GM23338 (cell line): Measurements from ENCODE around the gene METTL24. TPM values are rescaled to one million over a fixed set of nuclear protein-coding genes. Genes with fewer than 3 reads are reported as not detected.

Source experiments
- ATAC-seq: fragments of 200-7000 bp; cut with Tn5 transposase; 3 replicates; pipeline ENCODE4 v1.9.1; 2020
- DNase-seq: peaks from one replicate; pipeline ENCODE4 v3.0.0-alpha.2; 2015; ENCODE audit warnings: low spot score
- H2AFZ ChIP-seq: fragments of 200-600 bp; sonication (generic); 2 replicates; pipeline ENCODE4 v1.8.0; 2016; ENCODE audit warnings: antibody characterized with exemption, mild to moderate bottlenecking, moderate library complexity
- H3F3A ChIP-seq: fragments of 200-600 bp; sonication (generic); replicated peaks from 2 replicates; pipeline ENCODE4 v1.8.0; 2017; ENCODE audit warnings: antibody characterized with exemption, mixed run types, low read depth
- H3K27ac ChIP-seq: fragments of 200-600 bp; sonication (generic); 2 replicates; pipeline ENCODE4 v1.6.1; 2016; ENCODE audit warnings: low read depth
- H3K27me3 ChIP-seq: fragments of 200-600 bp; sonication (generic); 2 replicates; pipeline ENCODE4 v1.8.0; 2016; ENCODE audit warnings: mild to moderate bottlenecking, mixed run types, moderate library complexity; ENCODE audit not compliant: insufficient read depth
- H3K36me3 ChIP-seq: fragments of 200-600 bp; sonication (generic); 2 replicates; pipeline ENCODE4 v1.8.0; 2016; ENCODE audit warnings: mild to moderate bottlenecking; ENCODE audit not compliant: insufficient read depth
- H3K4me1 ChIP-seq: fragments of 200-600 bp; sonication (generic); 2 replicates; pipeline ENCODE4 v1.8.0; 2016; ENCODE audit warnings: mild to moderate bottlenecking, moderate library complexity; ENCODE audit not compliant: insufficient read depth
- H3K4me2 ChIP-seq: fragments of 200-600 bp; sonication (generic); 2 replicates; pipeline ENCODE4 v1.7.1; 2017; ENCODE audit warnings: mixed run types
- H3K4me3 ChIP-seq: fragments of 200-600 bp; sonication (generic); 2 replicates; pipeline ENCODE4 v1.6.1; 2016; ENCODE audit warnings: mixed run types
- H3K79me2 ChIP-seq: fragments of 200-600 bp; sonication (generic); replicated peaks from 2 replicates; pipeline ENCODE4 v1.8.0; 2017; ENCODE audit warnings: mild to moderate bottlenecking; ENCODE audit not compliant: insufficient read depth
- H3K9me2 ChIP-seq: fragments of 200-600 bp; sonication (generic); 2 replicates; pipeline ENCODE4 v1.8.0; 2017; ENCODE audit not compliant: insufficient read depth
- H4K20me1 ChIP-seq: fragments of 200-600 bp; sonication (generic); replicated peaks from 2 replicates; pipeline ENCODE4 v1.8.0; 2017; ENCODE audit warnings: mild to moderate bottlenecking; ENCODE audit not compliant: insufficient read depth
- H3K27ac Mint-ChIP-seq: 2 replicates; pipeline ENCODE4 v1.8.0; 2020; ENCODE audit warnings: inconsistent platforms, mild to moderate bottlenecking, moderate library complexity, mixed read lengths
- H3K27me3 Mint-ChIP-seq: 3 replicates; pipeline ENCODE4 v1.8.0; 2022; ENCODE audit warnings: low read depth, mild to moderate bottlenecking, moderate library complexity, mixed read lengths, inconsistent platforms; ENCODE audit not compliant: insufficient read depth, poor library complexity
- H3K36me3 Mint-ChIP-seq: 3 replicates; pipeline ENCODE4 v1.8.0; 2021; ENCODE audit warnings: low read depth, mild to moderate bottlenecking, inconsistent platforms, moderate library complexity, mixed read lengths
- H3K4me1 Mint-ChIP-seq: 3 replicates; pipeline ENCODE4 v1.8.0; 2020; ENCODE audit warnings: mild to moderate bottlenecking, inconsistent platforms, mixed read lengths
- H3K4me3 Mint-ChIP-seq: 3 replicates; pipeline ENCODE4 v1.8.0; 2021; ENCODE audit warnings: moderate library complexity, mild to moderate bottlenecking, inconsistent platforms, mixed read lengths
- H3K9me3 Mint-ChIP-seq: 3 replicates; pipeline ENCODE4 v1.8.0; 2020; ENCODE audit warnings: moderate library complexity, mild to moderate bottlenecking, inconsistent platforms, mixed read lengths
- CREB1 ChIP-seq: fragments of 250-450 bp; sonication (Bioruptor Pico); IDR thresholded peaks from 2 replicates; pipeline ENCODE4 v1.5.0; 2020; ENCODE audit warnings: low read depth, mild to moderate bottlenecking, moderate library complexity
- EZH2 ChIP-seq: fragments of 200-600 bp; sonication (generic); IDR thresholded peaks from one replicate; pipeline ENCODE4 v1.8.0; 2017; ENCODE audit warnings: antibody characterized with exemption, mild to moderate bottlenecking, low read depth; ENCODE audit not compliant: unreplicated experiment
- EZH2phosphoT487 ChIP-seq: fragments of 200-600 bp; sonication (generic); IDR thresholded peaks from one replicate; pipeline ENCODE4 v1.8.1; 2018; ENCODE audit warnings: antibody characterized with exemption; ENCODE audit not compliant: unreplicated experiment
- JUNB ChIP-seq: IDR thresholded peaks from one replicate; pipeline ENCODE4 v1.6.1; 2016; ENCODE audit warnings: antibody characterized with exemption; ENCODE audit not compliant: unreplicated experiment
- NANOG ChIP-seq: IDR thresholded peaks from 2 replicates; pipeline ENCODE4 v1.6.1; 2016; ENCODE audit warnings: antibody characterized with exemption, borderline replicate concordance
- POLR2AphosphoS5 ChIP-seq: IDR thresholded peaks from 2 replicates; pipeline ENCODE4 v1.6.1; 2016; ENCODE audit warnings: antibody characterized with exemption, low read depth
- STAT1 ChIP-seq: IDR thresholded peaks from one replicate; pipeline ENCODE4 v1.6.1; 2016; ENCODE audit warnings: antibody characterized with exemption; ENCODE audit not compliant: unreplicated experiment
- ZNF114 ChIP-seq: fragments of 250-450 bp; sonication (Bioruptor Pico); IDR thresholded peaks from 2 replicates; pipeline ENCODE4 v1.5.0; 2020; ENCODE audit warnings: mild to moderate bottlenecking, moderate library complexity
- ZNF331 ChIP-seq: fragments of 250-450 bp; sonication (Bioruptor Pico); IDR thresholded peaks from 2 replicates; pipeline ENCODE4 v1.5.0; 2020; ENCODE audit warnings: low read depth, mild to moderate bottlenecking, moderate library complexity
- polyA plus RNA-seq: library from polyadenylated mRNA; unstranded; fragments of >200 nt; fragmentation: Nextera tagmentation; extraction: Ambion mirVana; gene quantifications from 2 replicates; pipeline ENCODE4 v1.2.1, GENCODE V29; 2016
- total RNA-seq: library from RNA; depleted of rRNA; stranded (reverse); fragments of >200 nt; shearing (Covaris generic); gene quantifications from 2 replicates; pipeline ENCODE4 v1.2.3, GENCODE V29; 2014
- TF ChIP-seq, protein P1 (sequence below): IDR thresholded peaks from one replicate; pipeline ENCODE4 v1.6.1; 2018; ENCODE audit warnings: antibody characterized with exemption; ENCODE audit not compliant: unreplicated experiment
- TF ChIP-seq, protein P2 (sequence below): fragments of 250-450 bp; sonication (Bioruptor Pico); IDR thresholded peaks from 2 replicates; pipeline ENCODE4 v1.5.0; 2020; ENCODE audit warnings: mild to moderate bottlenecking, moderate library complexity

Gene METTL24
- total and polyA plus RNA-seq, 2 experiments from 2014 or later = 0.35 TPM; not detected in 1

DNA sequence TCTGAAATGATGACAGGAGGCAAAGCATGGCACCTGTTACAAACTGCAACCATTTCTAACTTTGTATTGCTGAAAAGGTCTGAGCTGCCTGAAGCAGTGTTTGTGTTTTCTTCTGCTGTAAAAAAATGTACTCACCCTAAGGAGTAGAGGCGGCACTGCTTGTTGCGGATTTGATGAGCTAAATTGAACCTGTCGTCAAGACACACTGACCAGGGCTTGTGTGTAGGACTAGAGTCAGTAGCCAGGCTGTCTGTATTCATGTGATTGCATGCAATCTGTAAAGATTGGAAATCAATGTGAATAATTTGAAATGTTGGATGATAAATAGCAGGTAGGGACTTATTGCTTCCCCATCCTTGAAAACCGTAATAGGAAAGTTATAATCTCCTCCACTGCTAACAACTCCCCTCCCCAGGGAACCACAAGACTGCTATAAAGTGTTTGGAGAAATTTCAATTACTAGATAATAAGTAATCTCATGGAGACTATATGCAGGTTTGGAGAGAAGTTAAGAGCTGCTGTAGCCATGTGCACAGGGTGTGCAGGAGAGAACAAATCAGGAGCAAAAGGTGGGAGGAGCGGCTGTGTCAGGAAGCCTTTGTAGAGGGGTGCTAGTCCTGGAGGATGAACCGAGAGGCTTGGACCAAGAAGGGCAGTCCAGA is 42.8 kb downstream of the METTL24 start (continued):
- TF ChIP-seq, protein P1, sequence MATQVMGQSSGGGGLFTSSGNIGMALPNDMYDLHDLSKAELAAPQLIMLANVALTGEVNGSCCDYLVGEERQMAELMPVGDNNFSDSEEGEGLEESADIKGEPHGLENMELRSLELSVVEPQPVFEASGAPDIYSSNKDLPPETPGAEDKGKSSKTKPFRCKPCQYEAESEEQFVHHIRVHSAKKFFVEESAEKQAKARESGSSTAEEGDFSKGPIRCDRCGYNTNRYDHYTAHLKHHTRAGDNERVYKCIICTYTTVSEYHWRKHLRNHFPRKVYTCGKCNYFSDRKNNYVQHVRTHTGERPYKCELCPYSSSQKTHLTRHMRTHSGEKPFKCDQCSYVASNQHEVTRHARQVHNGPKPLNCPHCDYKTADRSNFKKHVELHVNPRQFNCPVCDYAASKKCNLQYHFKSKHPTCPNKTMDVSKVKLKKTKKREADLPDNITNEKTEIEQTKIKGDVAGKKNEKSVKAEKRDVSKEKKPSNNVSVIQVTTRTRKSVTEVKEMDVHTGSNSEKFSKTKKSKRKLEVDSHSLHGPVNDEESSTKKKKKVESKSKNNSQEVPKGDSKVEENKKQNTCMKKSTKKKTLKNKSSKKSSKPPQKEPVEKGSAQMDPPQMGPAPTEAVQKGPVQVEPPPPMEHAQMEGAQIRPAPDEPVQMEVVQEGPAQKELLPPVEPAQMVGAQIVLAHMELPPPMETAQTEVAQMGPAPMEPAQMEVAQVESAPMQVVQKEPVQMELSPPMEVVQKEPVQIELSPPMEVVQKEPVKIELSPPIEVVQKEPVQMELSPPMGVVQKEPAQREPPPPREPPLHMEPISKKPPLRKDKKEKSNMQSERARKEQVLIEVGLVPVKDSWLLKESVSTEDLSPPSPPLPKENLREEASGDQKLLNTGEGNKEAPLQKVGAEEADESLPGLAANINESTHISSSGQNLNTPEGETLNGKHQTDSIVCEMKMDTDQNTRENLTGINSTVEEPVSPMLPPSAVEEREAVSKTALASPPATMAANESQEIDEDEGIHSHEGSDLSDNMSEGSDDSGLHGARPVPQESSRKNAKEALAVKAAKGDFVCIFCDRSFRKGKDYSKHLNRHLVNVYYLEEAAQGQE = no peak
- no peak for TF ChIP-seq STAT1
- no peak for TF ChIP-seq POLR2AphosphoS5

DNA sequence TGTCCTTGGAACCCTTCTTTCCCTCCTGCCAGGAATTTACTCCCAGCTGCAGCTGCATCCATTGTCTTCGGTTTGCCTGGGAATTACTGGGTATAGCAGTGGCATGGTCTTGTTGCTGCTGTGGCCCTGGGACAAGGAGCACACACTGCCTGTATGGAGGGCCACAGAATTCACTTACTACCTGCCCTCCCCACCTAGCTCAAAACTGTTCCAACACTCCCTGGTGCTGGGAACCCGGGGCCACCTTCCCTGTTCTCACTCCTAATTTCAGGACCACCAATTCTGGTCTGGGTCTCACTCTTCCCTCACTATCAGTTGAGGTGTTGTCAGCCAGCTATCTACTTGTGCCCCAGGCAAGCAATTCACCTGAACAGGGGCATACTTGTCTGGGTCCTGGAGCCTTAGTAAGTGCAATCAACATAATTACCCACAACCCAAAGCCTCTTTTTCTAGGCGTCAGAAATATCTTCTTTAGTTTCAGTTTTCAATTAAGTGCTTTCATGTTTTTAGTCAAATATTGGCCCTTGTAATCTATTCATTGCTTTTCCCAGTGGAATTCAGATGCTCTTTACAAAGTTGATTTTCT is 47.2 kb downstream of the METTL24 start:
- Histone ChIP-seq H3K4me1 (no peaks in the 10 kb centered on the region), H4K20me1 (no peaks in the 10 kb centered on the region), H3K4me2 (no peak overlapping the region), H3K27me3 (no peaks in the 10 kb centered on the region), H3K36me3 (no peaks in the 10 kb centered on the region), H2AFZ (no peak overlapping the region), H3F3A (no peaks in the 10 kb centered on the region), H3K79me2 (no peaks in the 10 kb centered on the region), H3K9me2 (no peaks in the 10 kb centered on the region), H3K4me3 (no peak overlapping the region), H3K27ac (no peak overlapping the region)
- no peak for TF ChIP-seq ZNF331
- TF ChIP-seq JUNB = no peak
- TF ChIP-seq, protein P2, sequence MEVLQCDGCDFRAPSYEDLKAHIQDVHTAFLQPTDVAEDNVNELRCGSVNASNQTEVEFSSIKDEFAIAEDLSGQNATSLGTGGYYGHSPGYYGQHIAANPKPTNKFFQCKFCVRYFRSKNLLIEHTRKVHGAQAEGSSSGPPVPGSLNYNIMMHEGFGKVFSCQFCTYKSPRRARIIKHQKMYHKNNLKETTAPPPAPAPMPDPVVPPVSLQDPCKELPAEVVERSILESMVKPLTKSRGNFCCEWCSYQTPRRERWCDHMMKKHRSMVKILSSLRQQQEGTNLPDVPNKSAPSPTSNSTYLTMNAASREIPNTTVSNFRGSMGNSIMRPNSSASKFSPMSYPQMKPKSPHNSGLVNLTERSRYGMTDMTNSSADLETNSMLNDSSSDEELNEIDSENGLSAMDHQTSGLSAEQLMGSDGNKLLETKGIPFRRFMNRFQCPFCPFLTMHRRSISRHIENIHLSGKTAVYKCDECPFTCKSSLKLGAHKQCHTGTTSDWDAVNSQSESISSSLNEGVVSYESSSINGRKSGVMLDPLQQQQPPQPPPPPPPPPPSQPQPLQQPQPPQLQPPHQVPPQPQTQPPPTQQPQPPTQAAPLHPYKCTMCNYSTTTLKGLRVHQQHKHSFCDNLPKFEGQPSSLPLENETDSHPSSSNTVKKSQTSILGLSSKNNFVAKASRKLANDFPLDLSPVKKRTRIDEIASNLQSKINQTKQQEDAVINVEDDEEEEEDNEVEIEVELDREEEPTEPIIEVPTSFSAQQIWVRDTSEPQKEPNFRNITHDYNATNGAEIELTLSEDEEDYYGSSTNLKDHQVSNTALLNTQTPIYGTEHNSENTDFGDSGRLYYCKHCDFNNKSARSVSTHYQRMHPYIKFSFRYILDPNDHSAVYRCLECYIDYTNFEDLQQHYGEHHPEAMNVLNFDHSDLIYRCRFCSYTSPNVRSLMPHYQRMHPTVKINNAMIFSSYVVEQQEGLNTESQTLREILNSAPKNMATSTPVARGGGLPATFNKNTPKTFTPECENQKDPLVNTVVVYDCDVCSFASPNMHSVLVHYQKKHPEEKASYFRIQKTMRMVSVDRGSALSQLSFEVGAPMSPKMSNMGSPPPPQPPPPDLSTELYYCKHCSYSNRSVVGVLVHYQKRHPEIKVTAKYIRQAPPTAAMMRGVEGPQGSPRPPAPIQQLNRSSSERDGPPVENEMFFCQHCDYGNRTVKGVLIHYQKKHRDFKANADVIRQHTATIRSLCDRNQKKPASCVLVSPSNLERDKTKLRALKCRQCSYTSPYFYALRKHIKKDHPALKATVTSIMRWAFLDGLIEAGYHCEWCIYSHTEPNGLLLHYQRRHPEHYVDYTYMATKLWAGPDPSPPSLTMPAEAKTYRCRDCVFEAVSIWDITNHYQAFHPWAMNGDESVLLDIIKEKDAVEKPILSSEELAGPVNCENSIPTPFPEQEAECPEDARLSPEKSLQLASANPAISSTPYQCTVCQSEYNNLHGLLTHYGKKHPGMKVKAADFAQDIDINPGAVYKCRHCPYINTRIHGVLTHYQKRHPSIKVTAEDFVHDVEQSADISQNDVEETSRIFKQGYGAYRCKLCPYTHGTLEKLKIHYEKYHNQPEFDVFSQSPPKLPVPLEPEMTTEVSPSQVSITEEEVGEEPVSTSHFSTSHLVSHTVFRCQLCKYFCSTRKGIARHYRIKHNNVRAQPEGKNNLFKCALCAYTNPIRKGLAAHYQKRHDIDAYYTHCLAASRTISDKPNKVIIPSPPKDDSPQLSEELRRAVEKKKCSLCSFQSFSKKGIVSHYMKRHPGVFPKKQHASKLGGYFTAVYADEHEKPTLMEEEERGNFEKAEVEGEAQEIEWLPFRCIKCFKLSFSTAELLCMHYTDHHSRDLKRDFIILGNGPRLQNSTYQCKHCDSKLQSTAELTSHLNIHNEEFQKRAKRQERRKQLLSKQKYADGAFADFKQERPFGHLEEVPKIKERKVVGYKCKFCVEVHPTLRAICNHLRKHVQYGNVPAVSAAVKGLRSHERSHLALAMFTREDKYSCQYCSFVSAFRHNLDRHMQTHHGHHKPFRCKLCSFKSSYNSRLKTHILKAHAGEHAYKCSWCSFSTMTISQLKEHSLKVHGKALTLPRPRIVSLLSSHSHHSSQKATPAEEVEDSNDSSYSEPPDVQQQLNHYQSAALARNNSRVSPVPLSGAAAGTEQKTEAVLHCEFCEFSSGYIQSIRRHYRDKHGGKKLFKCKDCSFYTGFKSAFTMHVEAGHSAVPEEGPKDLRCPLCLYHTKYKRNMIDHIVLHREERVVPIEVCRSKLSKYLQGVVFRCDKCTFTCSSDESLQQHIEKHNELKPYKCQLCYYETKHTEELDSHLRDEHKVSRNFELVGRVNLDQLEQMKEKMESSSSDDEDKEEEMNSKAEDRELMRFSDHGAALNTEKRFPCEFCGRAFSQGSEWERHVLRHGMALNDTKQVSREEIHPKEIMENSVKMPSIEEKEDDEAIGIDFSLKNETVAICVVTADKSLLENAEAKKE (CRISPR knock-in tag) = no peak
- no peak for TF ChIP-seq ZNF114 (CRISPR knock-in tag)
- no peak for TF ChIP-seq EZH2
- TF ChIP-seq CREB1 = no peak
- TF ChIP-seq NANOG = no peak
- TF ChIP-seq, protein P1 = no peak
- TF ChIP-seq STAT1 = no peak
- TF ChIP-seq EZH2phosphoT487 = no peak
- no peak for TF ChIP-seq POLR2AphosphoS5
- Mint-ChIP-seq H3K4me1 (no peaks in the 10 kb centered on the region), H3K4me3 (no peak overlapping the region), H3K27me3 (peaks cover under 1% of the 10 kb centered on the region), H3K27ac (no peak overlapping the region), H3K9me3 (peaks cover 4% of the 10 kb centered on the region), H3K36me3 (no peaks in the 10 kb centered on the region)
- DNase-seq = no peak
- ATAC-seq = peak; percentile 65
